ENCODE data around the gene DOCK3. TPM values are rescaled to one million over a fixed set of nuclear protein-coding genes. Genes with fewer than 3 reads are reported as not detected.

The DOCK3 gene
- total RNA-seq, 1 donor from 2014 or later = 0.72 TPM

DNA sequence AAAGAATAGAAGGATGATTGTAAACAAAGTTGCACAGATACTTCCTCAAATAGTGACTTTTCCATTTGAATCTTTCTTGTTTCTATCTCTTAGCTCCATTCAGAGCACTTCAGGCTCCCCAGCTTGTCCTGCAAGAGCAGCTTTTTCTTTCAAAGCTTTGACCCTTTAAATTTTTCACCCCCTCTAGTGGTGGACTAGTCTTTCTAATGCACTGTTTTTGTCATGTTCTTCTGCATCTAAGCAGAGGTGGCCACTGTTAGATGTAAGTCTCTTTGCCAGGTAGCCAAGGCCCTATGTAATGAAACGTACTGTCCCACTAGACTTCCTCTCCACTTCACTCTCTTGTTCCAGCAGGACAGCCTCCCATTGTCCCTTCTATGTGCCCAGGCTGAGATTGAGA lies 636.3 kb downstream of the DOCK3 start:
- DNase-seq (ENCODE audit: low spot score) = peak; percentile 2

DNA sequence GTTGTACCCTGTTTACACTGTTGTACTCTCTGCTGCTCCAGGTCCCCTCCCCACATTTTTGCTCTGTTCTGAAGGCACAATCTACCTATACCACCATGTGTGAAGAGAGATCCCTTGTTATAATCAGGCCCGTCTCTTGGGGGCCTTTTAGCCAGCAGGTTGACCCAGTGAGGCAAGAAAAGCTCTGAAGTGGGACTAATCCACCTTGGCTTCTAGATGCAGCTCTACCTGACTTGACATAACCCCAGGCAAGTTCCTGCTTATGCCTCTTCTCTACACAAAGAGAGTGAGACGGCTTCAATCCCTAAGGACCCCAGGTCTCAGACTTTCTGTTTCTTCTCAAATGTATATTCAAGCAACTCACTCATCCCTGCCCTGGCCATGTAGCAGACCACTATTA lies 653.5 kb downstream of the DOCK3 start:
- DNase-seq (ENCODE audit: low spot score) = no peak

DNA sequence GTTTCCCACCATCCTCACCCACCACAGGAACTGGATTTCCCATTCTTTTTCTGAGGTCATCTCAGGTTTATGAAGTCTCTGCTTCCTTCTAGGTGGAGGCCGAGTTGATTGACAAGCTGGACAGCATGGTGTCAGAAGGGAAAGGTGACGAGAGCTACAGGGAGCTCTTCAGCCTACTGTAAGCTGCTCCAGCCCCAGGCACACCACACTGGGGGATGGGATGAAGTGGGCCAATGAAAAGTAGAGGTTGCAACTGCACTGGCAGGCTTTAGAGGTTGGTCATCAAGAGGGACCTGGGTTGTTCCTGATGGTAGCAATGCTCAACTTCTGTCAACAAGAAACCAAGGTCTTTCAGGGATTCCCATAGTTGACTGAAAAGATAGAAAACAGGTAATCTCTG lies 655.3 kb downstream of the DOCK3 start:
- no peak for DNase-seq (ENCODE audit: low spot score)

DNA sequence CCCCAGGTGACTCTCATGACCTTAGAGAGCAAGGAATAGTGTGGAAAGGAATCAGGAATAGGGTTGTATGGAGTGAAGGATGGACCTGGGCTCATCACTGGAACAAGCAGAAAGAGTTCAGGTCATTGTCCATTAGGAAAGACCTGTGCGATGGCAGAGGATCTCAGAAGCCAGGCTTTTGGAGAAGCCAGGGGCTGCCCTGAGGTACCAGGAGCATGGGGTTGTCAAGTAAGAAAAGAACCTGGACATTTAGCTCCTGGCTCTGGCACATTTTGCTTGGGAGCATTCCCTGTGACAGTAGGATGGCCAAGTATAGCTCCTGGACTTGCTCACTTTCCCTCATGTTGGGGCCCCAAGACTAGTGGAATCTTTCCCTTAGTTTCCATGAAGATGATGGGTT lies 657.4 kb downstream of the DOCK3 start:
- DNase-seq (ENCODE audit: low spot score) = no peak

DNA sequence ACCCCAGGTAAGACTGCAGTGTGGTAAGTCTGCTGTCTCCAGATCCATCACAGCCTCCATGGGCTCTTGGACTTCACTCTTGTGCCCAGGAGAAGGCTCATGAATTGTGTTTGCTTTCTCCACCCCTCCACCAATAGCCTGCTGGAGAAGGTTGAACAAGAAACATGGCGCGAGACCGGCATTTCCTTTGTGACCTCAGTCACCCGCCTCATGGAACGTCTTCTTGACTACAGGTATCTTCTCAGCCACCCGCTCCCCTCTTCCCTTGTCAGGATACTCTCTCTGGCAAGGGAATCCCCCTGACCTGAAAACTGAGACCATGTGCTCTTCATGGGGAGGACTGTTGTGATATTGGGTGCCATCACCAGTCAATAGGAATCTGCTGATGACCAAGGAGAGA lies 658.3 kb downstream of the DOCK3 start:
- no peak for DNase-seq (ENCODE audit: low spot score)

DNA sequence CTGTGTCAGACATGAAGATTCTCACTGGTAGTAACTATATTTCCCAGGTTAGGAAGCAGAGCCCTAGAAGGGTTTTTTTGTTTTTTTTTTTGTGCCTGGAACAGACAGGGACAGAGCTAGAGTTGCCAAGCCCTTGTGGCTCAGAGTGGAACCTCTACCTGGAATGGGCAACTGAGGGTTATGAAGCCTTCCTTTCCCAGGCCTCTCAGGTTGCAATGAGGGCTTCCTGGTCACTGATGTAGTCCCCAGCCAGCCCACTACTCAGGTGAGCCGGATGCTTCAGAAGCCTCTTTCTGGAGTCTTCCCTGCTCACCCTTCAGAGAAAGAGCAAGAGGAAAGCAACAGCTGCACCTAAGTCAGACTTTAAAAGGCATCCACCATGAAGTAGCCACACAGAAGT lies 661.5 kb downstream of the DOCK3 start:
- no peak for DNase-seq (ENCODE audit: low spot score)

DNA sequence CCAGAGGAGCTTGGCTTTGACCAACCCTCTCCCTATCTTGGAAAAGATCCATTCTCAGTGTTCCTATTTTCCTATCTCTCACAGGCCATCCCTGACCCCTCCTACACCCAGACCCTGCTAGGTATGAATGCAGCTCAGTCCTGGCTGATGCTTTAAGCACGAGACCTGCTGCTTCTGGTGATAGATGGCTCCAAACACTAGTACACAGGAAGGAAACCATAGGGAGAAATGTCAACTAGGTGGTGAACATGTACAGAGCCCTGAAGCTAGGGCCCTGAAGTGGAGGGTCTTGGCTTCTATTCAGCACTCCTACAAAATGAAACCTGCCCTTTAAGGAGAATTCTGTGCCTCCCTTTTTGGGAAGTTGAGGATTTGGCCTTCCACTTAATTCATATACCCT lies 662.9 kb downstream of the DOCK3 start:
- DNase-seq (ENCODE audit: low spot score) = no peak

DNA sequence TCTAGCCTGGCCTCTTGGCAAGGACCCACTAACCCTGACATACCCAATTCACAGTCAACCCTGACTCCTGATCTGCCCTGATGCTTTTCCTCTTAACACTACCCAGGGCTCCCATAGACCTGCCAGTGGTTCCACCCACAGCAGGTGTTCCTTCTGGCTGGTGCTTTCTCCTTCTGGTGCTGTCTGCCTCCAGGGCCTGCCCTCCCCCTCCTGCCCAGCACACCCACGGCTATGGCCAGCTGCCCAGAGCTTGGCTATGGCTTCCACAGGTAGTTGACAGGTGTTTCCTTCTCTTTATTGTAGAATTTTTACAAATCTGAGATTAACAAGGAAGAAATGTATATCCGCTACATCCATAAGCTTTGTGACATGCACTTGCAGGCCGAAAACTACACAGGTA lies 663.9 kb downstream of the DOCK3 start:
- no peak for DNase-seq (ENCODE audit: low spot score)

DNA sequence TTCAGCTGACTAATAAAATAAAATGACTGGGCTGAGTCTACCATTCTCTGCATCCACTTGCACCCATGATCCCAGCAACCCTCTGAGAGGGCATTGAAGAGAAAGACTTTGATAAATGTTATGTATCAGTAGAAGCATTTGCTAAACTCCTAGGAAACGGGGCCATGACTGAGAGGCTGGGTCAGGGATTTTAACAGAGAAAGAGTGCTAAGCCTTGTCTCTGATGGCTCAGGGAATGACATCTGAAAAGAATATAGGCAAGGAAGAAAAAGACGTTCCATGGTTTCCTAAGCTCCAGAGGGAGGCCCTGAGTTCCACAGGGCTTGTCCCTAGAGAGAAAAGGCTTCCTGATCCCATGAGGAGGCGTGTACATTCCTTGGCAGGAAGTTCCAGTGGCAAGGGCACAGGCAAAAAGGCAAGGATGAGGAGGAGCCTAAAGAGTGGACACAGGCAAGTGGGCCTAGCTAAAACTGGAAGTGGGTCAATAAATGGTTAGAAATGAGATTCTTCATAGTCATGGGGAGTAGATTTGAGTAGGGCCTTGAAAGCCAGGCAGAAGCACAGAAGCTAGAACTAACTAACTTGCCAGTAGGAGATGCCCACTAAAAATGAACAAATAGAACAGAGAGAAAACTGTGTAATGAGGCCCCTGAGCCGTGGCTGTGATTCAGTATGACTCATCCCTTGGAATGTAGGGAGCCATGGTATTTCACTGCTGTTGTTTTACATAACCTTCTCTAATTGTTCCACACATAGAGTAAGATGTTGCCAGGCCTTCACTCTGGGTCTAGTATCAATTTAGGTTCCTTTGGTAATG lies 665.5 kb downstream of the DOCK3 start:
- peak; percentile 70 for DNase-seq (ENCODE audit: low spot score)

DNA sequence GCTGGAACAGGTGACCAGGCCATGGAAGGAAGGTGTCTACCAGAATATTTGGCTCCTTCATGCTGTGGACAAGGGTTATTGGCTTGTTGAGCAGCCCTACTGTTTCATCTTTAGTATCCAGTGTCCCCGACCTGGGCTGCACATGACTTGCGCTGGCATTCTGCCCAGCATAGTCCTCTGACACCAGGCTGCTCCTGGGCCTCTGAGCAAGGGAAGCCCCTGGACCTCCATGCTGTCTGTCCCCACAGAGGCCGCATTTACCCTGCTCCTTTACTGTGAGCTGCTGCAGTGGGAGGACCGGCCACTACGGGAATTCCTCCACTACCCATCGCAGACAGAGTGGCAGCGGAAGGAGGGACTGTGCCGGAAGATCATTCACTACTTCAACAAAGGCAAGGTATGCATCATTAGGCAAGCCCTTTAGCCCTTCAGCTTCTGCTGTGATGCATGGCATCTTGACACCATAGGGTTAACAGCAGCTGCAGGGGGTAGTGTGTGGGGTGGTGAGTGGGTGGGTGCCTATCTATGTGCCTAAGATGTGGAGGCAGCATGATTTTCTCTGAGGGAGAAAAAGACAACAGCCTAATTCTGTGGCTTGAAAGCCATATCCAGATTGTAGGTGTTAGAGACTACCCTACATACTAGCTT lies 666.4 kb downstream of the DOCK3 start:
- no peak for DNase-seq (ENCODE audit: low spot score)

DNA sequence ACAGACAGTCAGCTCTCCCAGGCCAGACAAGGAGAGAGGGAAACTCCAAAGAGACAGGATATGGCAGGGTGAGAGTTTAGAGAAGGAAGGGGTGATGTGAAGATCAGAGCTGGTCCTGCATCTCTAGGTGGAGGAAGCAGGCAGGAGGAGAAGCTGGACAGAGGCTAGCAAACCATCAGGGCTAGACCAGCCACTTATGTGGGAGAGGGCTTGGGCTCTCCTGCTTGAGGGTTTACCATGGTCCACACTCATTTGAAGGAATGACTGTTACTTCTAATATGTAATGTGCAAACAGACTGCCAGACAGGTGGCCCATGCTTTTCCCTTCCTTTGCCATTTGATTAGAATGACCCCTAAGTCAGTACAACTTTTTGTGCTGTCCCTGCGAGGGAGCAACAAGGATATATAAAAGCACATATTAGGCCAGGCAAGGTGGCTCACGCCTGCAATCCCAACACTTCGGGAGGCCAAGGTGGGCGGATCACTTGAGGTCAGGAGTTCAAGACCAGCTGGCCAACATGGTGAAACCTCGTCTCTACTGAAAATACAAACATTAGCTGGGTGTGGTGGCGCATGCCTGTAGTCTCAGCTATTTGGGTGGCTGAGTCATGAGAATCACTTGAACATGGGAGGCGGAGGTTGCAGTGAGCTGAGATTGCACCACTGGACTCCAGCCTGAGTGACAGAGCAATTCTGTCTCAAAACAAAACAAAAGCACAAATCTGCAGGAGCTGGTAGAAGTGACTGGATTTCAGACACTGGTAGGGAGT lies 669.4 kb downstream of the DOCK3 start:
- no peak for DNase-seq (ENCODE audit: low spot score)

DNA sequence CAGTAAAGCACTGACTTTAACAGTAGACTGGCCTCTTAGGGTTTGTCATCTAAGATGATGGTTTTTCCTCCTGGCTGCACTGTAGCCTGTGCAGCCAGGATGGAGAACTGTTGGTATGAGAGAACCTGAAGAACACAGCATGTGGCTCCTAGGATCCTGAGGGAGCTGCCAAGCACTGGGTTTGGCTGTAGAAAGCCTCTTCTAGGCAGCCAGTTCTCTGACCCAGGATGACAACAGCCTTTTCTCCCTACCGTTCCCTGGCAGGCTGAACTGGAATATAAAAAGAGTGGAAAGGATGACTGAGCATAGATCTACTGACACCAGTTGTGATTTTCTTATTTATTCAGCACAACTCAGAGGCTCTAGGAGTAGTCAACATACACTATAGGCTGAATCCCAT lies 676.0 kb downstream of the DOCK3 start:
- no peak for DNase-seq (ENCODE audit: low spot score)

DNA sequence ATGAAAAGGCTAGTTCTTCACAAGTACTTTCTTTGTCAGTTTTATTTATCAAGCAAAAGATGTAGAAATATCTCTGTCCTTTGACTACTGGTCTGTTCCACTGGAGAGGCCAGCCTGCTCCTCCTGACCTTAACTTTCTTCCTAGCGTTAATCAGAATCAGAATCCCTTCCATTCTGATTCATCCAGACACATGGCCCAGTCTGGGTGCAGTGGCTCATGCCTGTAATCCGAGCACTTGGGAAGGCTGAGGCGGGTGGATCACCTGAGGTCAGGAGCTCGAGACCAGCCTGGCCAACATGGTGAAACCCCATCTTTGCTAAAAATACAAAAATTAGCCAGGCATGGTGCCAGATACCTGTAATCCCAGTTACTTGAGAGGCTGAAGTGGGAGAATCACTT lies 678.4 kb downstream of the DOCK3 start:
- DNase-seq (ENCODE audit: low spot score) = no peak

DNA sequence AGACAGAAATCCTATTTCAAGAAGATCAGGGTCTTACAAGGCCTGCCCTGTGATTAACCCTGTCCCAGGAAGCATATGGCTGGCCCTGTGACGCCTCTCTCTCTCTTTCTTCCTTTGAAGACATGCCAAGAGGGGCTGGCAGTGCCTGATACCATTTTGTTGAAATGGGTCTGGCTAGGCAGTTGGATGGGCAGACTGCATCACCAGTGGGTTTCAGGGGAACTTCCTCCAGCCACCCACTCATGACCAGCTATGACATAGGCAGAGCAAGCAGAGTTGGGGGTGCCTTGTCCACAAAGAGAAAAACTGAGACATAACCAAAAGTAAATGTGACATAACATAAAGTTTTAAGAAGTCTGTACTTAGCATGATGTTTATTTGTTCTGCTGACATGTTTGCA lies 679.0 kb downstream of the DOCK3 start:
- DNase-seq (ENCODE audit: low spot score) = no peak

DNA sequence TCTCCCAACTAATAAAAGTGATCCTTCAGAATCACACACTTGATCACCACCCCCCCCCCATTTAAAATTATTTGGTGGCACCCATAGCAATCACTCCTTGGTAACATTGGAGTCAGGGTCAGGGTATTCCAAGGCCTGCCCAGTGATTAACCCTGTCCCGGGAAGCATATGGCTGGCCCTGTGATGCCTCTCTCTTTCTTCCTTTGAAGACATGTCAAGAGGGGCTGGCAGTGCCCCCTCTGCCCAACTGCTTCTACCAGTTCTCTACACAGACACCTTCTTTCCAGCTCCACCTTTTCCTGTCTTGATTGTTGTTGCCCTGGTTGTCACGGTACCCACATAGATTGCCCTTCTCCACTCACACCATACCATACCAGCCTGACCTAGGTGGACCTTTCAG lies 679.4 kb downstream of the DOCK3 start:
- no peak for DNase-seq (ENCODE audit: low spot score)

DNA sequence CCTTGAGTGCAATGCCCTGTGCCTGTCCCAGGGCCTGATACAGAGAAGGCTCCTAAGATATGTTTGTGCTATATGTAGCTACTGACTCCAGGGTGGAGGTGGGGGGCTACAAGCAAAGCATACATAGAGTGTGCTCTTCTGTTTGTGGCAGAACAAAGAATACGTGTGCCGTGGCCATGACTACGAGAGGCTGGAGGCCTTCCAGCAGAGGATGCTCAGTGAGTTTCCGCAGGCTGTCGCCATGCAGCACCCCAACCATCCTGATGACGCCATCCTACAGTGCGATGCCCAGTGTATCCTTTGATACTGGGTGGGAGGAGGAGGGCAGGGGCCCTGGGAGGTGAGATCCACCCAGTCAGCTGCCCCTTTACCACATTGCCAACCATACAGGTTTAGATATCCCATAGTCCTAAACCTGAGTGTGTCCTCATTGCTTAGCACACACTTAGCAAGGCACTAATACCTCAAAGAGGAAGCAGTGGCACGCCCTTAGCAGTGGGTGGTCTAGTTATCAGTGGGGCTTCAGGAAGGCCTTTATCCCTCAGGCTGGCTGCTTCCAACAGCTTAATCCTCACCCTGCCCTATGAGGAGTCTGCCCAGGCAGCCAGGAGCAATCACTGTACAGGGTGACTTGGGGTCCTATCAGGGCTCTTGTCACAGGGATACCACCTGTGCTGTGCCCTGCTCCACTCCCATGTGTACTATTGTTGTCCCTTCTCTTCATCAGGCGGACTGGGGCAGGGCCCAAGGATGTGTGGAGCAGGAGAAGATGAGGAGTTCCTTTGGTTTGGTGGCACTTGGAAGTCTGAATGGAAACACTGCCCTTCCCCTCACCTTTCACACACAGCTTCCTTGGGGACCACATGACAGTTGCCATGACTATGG lies 680.2 kb downstream of the DOCK3 start:
- no peak for DNase-seq (ENCODE audit: low spot score)

DNA sequence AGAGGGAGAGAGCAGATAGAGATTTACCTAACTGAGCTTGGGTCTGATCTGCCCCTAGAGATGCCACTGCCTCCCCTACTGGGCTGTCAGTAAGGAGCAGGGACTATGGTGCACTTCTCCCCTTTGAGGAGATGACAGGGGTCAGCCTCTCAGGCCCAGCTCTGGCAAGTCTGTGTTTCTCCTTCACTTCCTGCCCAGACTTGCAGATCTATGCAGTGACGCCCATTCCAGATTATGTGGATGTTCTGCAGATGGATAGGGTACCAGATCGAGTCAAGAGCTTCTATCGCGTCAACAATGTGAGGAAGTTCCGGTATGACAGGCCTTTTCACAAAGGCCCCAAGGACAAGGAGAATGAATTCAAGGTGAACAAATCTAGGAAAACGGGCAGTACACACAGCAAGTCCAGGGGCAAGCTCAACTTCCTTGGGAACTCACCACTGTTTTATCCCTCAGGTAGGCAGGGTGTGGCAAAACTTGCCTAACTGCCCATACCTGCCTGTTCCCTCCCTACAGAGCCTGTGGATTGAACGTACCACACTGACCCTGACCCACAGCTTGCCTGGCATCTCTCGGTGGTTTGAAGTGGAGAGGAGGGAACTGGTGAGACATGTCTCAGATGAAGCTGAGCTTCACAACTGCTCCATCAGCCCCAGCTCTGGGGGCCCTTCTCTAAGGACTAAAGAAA lies 681.3 kb downstream of the DOCK3 start:
- DNase-seq (ENCODE audit: low spot score) = no peak

DNA sequence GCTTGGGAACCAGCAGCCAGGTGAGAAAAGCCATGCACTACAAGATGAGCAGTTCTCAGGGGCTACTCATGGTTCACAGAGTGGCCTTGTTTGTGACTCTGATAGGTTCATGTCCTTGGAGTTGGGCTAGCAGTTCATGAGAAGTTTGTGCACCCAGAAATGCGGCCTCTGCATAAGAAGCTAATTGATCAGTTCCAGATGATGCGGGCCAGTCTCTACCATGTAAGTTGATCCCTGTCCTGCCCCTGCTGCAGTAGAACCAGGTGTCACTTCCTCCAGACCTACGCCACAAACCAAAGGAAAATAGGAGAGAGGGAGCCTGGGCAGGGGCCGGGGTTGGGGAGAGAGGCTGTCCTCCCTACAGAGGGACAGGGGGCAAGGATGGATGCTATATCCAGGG lies 683.1 kb downstream of the DOCK3 start:
- no peak for DNase-seq (ENCODE audit: low spot score)

DNA sequence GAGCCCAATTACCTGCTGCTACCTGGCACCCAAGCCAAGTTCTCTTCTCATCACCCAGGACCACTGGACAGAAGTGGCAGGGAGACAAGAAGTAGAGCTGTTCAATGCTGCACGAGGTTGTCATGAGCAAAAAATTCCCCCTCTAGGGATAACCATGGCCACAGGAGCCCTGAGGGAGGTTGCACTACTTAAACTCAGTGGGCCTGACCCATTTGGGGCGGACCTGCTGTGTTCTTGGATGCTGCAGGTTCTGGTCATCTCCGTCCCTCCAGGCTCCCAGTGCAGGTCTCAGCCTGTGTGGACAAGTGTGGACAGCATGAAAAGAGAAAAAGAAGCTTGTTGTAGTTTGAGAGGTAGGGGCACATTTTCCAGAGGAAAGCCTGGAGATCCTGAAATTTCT lies 684.3 kb downstream of the DOCK3 start:
- DNase-seq (ENCODE audit: low spot score) = no peak

DNA sequence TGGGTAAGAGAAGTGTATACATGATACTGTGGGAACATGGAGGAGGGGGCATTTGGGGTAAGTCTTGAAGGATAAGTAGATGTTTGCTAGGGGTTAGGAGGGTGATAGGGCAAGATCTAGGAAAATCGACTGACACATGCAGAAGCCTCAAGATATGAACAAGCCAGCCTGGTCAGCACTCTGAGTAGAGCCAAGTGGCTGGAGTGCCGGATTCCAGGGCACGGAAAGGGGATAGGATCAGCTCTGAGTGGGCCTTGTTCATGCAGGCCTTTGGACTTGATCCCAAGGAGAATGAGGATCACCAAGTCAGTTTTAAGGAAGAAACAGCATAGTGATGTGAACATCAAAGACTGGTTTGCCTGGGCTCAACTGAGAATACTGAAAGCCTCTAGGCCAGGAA lies 686.1 kb downstream of the DOCK3 start:
- DNase-seq (ENCODE audit: low spot score) = no peak

DNA sequence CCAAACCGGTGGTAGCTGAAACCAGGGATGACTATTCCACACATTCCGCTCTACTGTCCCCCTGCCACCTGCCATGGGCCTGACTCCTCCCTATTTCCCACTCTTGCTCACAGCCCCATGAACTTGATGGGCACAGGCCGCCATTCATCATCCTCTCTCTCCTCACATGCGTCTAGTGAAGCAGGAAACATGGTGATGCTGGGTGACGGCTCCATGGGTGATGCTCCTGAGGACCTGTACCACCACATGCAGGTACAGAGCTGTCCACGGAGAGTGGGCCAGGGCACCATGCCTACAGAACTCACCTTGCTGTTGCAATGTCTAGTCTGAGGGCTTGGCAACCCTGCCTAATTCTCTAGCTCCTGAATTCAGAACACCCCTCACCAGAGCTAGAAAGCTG lies 687.0 kb downstream of the DOCK3 start:
- DNase-seq (ENCODE audit: low spot score) = no peak
